A673 (cell line): Measurements from ENCODE around the gene EEFSEC. TPM values are rescaled to one million over a fixed set of nuclear protein-coding genes. Genes with fewer than 3 reads are reported as not detected.

Source experiments
- BruUV-seq: library from RNA; stranded (reverse); fragments of 400-500 nt; replicated peaks from 2 replicates; lab custom pipeline; 2021; lab: Mats Ljungman, UMichigan
- CTCF ChIA-PET: fragments of 300-600 bp; sonication (Branson Sonifier 250); formaldehyde crosslinking; loops from one replicate; lab custom pipeline; 2022; ENCODE audit warnings: antibody characterized with exemption; lab: Charles Lee
- POLR2A ChIA-PET: fragments of 300-600 bp; sonication (Branson Sonifier 250); formaldehyde crosslinking; loops from one replicate; lab custom pipeline; 2022; ENCODE audit warnings: antibody characterized with exemption; ENCODE audit not compliant: low non-redundant PET; lab: Charles Lee
- DNase-seq: peaks from one replicate; pipeline ENCODE4 v3.0.0-alpha.2; 2015; ENCODE audit warnings: low spot score
- H3K27ac ChIP-seq: fragments of 200-600 bp; sonication (generic); 2 replicates; pipeline ENCODE4 v1.5.1; 2016; ENCODE audit warnings: mixed run types, low read depth, mild to moderate bottlenecking, mixed read lengths, antibody characterized with exemption, low read length; ENCODE audit not compliant: poor library complexity, severe bottlenecking
- H3K27me3 ChIP-seq: fragments of 200-600 bp; sonication (generic); replicated peaks from 2 replicates; pipeline ENCODE4 v1.6.1; 2017; ENCODE audit warnings: mixed run types, low read depth, mild to moderate bottlenecking, mixed read lengths, antibody characterized with exemption, low read length; ENCODE audit not compliant: insufficient read depth, poor library complexity
- H3K36me3 ChIP-seq: fragments of 200-600 bp; sonication (generic); 2 replicates; pipeline ENCODE4 v1.6.1; 2016; ENCODE audit warnings: mixed run types, mild to moderate bottlenecking, mixed read lengths, antibody characterized with exemption, low read length; ENCODE audit not compliant: insufficient read depth, poor library complexity, severe bottlenecking
- H3K4me1 ChIP-seq: fragments of 200-600 bp; sonication (generic); 2 replicates; pipeline ENCODE4 v1.6.1; 2017; ENCODE audit warnings: mixed run types, mild to moderate bottlenecking, mixed read lengths, antibody characterized with exemption, low read length; ENCODE audit not compliant: insufficient read depth, poor library complexity, severe bottlenecking
- H3K4me3 ChIP-seq: fragments of 200-600 bp; sonication (generic); 2 replicates; pipeline ENCODE4 v1.5.1; 2016; ENCODE audit warnings: low read depth, mixed run types, mild to moderate bottlenecking, mixed read lengths, low read length; ENCODE audit not compliant: poor library complexity, severe bottlenecking
- H3K9me3 ChIP-seq: fragments of 200-600 bp; sonication (generic); 2 replicates; pipeline ENCODE4 v1.6.1; 2016; ENCODE audit warnings: mixed run types, low read depth, mild to moderate bottlenecking, mixed read lengths, antibody characterized with exemption, low read length; ENCODE audit not compliant: poor library complexity, severe bottlenecking
- EZH2 ChIP-seq: fragments of 200-600 bp; sonication (generic); IDR thresholded peaks from 2 replicates; pipeline ENCODE4 v1.6.1; 2017; ENCODE audit warnings: borderline replicate concordance, low read depth, mild to moderate bottlenecking, mixed read lengths, antibody characterized with exemption, low read length; ENCODE audit not compliant: poor library complexity, severe bottlenecking
- intact Hi-C: fragments of 100-400 bp; cut with micrococcal nuclease; formaldehyde crosslinking; loops from one replicate; pipeline ENCODE4 v1.10.0; 2022; ENCODE audit not compliant: unreplicated experiment
- total RNA-seq: library from RNA; stranded (reverse); gene quantifications from 2 replicates; pipeline ENCODE4 v1.2.3, GENCODE V29; 2021
- TF ChIP-seq, protein P1 (sequence below): fragments of 300-800, 200-600 bp; sonication (generic); conservative IDR thresholded peaks from 2 replicates; pipeline ENCODE4 v1.5.1; 2017; ENCODE audit warnings: low read depth, mild to moderate bottlenecking, antibody characterized with exemption, low read length, moderate library complexity, mixed read lengths

Gene EEFSEC
- total RNA-seq, 1 experiment from 2014 or later: 19.7 TPM

DNA sequence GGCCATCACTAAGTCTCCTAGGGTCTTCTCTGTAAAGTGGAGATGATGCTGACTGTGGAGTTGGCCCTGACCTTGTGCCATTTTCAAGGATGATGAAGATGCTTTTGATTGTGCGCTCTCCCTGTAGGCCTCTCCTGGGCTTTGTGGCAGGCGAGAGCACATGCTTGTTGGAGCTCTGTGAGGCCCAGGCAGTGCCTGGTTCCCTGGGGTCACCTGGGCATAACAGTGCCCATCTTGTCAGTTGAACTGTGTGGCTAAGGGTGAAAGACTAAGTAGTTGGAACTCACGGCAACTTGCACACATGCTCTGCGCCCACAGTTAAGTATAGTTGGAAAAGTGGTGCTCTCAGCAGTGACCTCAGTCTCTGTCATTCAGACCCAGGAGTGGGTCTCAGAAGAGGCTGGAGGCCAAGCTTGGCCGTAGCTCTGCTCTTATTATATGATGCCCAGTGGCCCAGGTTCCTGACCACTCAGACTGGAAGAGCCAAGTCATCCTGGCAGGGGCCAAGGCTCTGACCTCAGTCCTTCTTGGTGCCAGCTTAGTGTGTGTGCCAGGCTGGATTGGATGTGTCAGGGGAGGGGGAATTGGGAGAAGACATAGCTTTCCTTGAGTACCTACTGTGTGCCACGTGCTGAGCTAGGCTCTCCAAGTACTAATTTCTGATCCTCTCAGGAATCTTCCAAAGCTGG is 154.6 kb downstream of the EEFSEC start:
- POLR2A ChIA-PET: no interaction called here
- no peak overlapping the region for H3K27ac ChIP-seq
- no peaks in the 10 kb centered on the region for H3K9me3 ChIP-seq
- H3K4me1 ChIP-seq: no peaks in the 10 kb centered on the region
- no peak overlapping the region for H3K4me3 ChIP-seq
- BruUV-seq: no TSS peak
- TF ChIP-seq, protein P1, sequence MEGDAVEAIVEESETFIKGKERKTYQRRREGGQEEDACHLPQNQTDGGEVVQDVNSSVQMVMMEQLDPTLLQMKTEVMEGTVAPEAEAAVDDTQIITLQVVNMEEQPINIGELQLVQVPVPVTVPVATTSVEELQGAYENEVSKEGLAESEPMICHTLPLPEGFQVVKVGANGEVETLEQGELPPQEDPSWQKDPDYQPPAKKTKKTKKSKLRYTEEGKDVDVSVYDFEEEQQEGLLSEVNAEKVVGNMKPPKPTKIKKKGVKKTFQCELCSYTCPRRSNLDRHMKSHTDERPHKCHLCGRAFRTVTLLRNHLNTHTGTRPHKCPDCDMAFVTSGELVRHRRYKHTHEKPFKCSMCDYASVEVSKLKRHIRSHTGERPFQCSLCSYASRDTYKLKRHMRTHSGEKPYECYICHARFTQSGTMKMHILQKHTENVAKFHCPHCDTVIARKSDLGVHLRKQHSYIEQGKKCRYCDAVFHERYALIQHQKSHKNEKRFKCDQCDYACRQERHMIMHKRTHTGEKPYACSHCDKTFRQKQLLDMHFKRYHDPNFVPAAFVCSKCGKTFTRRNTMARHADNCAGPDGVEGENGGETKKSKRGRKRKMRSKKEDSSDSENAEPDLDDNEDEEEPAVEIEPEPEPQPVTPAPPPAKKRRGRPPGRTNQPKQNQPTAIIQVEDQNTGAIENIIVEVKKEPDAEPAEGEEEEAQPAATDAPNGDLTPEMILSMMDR: no peak
- no peak for TF ChIP-seq EZH2
- CTCF ChIA-PET: no interaction called here
- H3K36me3 ChIP-seq: no peaks in the 10 kb centered on the region
- H3K27me3 ChIP-seq: no peaks in the 10 kb centered on the region
- intact Hi-C loops: no loop called here
- DNase-seq: no peak

DNA sequence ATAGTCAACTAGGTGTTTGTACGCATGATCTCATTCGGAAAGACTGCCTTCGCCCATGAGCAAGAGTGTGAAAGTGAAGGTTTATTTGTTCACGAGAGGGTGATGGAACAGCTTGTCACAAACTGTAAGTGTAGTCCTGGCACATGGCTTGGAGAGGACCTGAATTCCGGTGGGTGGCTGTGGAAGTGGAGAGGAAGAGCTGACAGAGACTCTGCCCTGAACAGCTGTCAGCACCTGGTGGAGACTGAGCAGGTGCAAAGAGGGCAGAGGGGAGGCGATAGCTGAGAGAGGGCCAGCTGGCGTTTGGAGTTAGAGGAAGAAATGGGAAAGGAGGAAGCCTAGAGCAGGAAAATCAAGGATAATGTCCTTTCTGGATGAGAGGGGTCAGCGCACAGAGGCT is 155.7 kb downstream of the EEFSEC start:
- TF ChIP-seq EZH2: no peak
- TF ChIP-seq, protein P1: no peak
- DNase-seq: no peak
- Histone ChIP-seq H3K27ac (no peak overlapping the region), H3K9me3 (no peaks in the 10 kb centered on the region), H3K4me1 (no peaks in the 10 kb centered on the region), H3K36me3 (no peaks in the 10 kb centered on the region), H3K27me3 (no peaks in the 10 kb centered on the region), H3K4me3 (no peak overlapping the region)
- intact Hi-C loops: no loop called here
- CTCF ChIA-PET: no interaction called here
- POLR2A ChIA-PET: interaction anchor here (0.5 kb wide), 1 partner anchor 49 kb away, joined by 3 read pairs; no protein-coding TSS in a partner anchor
- BruUV-seq: no TSS peak

DNA sequence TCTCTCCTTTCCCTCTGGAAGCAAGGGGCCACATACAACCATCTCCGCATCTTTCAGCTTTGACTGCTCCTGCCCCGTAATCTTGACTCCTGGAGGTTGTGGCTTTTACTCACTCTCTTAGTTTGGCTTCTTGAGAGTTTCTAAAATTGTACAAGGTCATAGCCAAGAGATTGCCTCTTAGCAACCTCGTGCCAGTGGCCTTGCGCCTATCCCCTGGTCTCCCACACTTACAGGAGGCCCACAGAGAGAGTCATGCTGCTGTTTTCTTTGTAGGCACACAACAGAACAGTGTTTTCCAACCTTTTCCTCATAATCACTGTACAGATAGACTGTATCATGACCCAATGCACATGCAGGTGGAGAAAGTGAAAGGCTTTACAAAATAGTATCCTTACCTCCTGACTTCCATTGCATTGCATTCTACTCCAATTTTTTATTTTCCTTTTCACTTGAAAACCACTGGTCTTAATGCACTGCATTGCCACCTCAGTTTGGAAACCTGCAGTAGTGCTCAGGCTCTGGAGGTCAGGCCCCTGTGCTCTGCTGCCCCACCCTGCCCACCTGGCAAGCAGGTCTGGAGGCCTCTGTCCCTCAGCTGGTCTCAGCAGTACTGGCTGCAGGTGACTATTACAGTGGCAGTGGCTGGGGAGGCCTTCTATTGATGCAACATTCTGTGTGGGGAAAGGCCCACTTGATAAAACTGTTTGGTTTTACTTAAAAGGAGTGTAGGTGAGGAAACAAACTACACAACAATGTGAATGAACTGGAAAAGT is 157.2 kb downstream of the EEFSEC start:
- BruUV-seq: no TSS peak
- Histone ChIP-seq H3K4me1 (no peaks in the 10 kb centered on the region), H3K36me3 (no peaks in the 10 kb centered on the region), H3K27ac (no peak overlapping the region), H3K4me3 (no peak overlapping the region), H3K9me3 (no peaks in the 10 kb centered on the region), H3K27me3 (no peaks in the 10 kb centered on the region)
- CTCF ChIA-PET: no interaction called here
- TF ChIP-seq EZH2: no peak
- TF ChIP-seq, protein P1: no peak
- intact Hi-C loops: no loop called here
- POLR2A ChIA-PET: no interaction called here
- DNase-seq: no peak
